Cardiac fibroblast (primary cell): ENCODE data around the gene STAMBPL1.
"Not testable (repeated sequence)": the region's sequence is repeated elsewhere in the genome, so short reads cannot be mapped to it uniquely, and the experiment has no call there.

Experiments used
- DNase-seq, 2 donors: peaks; one replicate each; pipeline versions ENCODE4 v3.0.0 to v3.0.0-alpha.2; 2010; ENCODE audit warnings: low read depth in 2 of 2
- H3K4me3 ChIP-seq, 2 donors: replicated peaks in 1 of 2; 1 replicate in 1 of 2; 2 replicates in 1 of 2; pipeline ENCODE4 v1.5.1; 2011; ENCODE audit warnings: low read depth in 2 of 2, low read length in 2 of 2, mild to moderate bottlenecking in 2 of 2, moderate library complexity in 1 of 2
- TF ChIP-seq, protein P1 (sequence below): IDR thresholded peaks from one replicate; pipeline ENCODE4 v1.5.1; 2011; ENCODE audit warnings: low read depth, mild to moderate bottlenecking, low read length, inconsistent platforms

Gene STAMBPL1

DNA sequence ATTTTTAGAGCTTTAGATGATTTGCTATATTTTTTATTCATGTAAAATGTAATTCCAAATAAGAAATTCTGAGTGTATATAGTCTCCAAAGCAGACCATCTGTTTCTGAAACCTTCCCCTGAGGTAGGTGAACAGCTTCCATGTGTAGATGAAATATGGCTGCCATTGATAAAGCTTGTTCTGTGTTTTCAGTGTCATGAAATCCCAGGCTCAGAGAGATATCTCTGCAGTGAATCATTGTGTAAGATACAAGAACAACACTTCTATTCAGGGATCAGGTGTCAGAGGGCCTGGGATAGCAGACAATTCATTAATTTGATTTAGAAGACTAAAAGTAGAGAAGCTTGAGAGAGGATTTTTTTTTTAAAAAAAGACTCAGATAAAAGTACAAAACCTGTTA, 43.5 kb downstream of the STAMBPL1 start:
- DNase-seq: peak in 1 of 2 donors; percentile 20
- H3K4me3 ChIP-seq: no peak overlapping the region
- TF ChIP-seq, protein P1, sequence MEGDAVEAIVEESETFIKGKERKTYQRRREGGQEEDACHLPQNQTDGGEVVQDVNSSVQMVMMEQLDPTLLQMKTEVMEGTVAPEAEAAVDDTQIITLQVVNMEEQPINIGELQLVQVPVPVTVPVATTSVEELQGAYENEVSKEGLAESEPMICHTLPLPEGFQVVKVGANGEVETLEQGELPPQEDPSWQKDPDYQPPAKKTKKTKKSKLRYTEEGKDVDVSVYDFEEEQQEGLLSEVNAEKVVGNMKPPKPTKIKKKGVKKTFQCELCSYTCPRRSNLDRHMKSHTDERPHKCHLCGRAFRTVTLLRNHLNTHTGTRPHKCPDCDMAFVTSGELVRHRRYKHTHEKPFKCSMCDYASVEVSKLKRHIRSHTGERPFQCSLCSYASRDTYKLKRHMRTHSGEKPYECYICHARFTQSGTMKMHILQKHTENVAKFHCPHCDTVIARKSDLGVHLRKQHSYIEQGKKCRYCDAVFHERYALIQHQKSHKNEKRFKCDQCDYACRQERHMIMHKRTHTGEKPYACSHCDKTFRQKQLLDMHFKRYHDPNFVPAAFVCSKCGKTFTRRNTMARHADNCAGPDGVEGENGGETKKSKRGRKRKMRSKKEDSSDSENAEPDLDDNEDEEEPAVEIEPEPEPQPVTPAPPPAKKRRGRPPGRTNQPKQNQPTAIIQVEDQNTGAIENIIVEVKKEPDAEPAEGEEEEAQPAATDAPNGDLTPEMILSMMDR: no peak

DNA sequence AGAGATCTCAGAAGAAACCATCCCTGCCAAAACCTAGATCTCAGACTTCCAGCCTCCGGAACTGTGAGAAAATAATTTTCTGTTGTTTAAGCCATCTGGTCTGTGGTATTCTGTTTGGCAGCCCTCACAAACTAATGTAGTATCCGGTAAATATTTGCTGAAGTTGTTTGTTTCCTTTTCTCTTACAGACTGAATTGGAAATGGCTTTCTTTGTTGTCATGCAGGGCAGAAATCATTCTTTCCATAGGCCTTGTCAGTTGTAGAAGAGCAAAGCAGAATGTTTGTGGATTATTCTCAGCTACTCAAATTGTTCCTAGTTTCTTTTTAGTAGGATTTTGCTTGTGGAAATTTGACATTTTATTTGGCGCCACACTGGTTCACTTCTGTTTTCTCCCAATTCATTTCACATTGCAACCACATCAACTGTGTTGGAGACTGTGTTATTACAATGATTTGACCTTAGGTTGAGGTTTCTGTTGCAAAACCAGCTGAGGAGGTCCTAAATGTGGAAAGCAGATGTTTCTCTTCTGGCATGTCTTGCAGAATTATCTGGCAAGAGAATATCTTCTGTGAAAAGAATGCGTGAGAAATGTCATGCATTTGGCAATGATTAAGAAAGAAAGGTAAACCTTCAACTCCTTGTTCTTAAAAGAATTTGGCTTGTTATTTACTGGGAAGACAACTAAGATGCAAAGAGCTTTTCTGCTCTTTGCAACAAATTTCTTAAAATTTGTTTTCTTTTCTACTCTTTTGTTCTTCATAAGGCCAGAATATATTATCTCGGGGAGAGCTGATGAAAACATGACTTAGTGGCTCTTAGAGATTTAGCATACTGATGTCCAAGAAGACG, 46.7 kb downstream of the STAMBPL1 start:
- no peak overlapping the region for H3K4me3 ChIP-seq
- DNase-seq: peak; percentile 94 to 95

DNA sequence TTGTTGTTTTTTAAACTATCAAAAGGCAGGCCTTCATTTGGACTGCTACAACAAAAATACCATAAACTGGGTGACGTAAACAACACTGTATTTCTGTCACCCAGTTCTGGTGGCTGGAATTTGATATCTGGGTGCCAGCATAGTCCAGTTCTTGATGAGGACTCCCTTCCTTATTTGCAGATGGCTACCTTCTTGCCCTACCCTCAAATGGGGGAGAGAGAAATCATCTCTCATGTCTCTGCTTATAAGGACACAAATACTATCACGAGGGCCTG, 47.3 kb downstream of the STAMBPL1 start:
- TF ChIP-seq, protein P1: no peak
- no peak overlapping the region for H3K4me3 ChIP-seq
- no peak for DNase-seq

More for the DNA sequence above, 46.7 kb downstream of the STAMBPL1 start:
- TF ChIP-seq, protein P1: no peak

DNA sequence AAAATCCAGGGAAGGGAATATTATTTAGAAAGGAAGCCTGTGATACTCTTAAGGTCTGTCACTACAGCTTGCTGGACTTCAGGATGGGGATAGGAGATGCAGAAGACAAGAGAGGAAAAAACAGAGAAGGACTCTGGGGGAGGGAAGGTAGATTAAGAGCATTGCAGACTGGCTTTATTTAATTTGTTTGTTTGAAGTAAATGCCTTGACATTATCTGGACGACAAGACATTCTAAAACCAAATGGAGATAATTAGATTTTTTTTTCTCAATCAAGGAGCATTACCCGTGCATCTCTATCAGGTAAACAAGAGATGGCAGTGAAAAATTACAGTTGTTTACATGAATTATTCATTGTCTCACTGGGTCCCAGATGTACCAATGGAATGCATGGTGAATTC, 48.2 kb downstream of the STAMBPL1 start:
- DNase-seq: no peak
- TF ChIP-seq, protein P1: no peak
- no peak overlapping the region for H3K4me3 ChIP-seq

DNA sequence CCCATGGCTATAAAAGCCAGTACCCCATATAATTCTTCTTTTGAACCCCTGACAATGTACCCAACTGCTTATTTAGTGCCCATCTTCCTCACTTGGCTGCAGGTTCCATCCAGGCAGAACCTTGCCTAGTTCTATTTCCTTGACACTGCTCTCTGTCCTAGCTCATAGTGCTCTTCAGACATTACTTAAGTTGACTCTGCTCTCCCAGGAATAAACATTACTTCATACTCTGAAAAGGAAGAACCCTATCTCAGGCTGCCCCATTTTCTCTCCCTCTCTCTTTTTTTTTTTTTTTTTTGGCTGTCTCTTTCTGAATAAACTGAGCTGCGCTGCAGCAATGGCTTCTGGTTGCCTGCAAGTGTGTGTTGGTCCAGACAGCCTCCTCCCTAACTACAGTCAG, 51.5 kb downstream of the STAMBPL1 start:
- H3K4me3 ChIP-seq: no peak overlapping the region
- TF ChIP-seq, protein P1: no peak
- DNase-seq: peak; percentile 28 to 38

DNA sequence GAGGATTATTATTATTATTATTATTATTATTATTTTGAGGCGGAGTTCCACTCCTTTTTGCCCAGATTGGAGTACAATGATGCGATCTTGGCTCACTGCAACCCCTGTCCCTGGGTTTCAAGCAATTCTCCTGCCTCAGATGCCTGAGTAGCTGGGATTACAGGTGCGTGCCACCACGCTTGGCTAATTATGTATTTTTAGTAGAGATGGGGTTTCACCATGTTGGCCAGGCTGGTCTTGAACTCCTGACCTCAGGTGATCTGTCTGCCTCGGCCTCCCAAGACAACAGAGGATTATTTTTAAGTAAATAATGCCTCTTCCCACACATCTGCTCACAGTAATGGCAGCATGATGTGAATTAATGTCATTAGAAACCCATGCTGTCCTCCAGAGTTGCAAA, 52.0 kb downstream of the STAMBPL1 start:
- not testable (repeated sequence) for H3K4me3 ChIP-seq, DNase-seq

DNA sequence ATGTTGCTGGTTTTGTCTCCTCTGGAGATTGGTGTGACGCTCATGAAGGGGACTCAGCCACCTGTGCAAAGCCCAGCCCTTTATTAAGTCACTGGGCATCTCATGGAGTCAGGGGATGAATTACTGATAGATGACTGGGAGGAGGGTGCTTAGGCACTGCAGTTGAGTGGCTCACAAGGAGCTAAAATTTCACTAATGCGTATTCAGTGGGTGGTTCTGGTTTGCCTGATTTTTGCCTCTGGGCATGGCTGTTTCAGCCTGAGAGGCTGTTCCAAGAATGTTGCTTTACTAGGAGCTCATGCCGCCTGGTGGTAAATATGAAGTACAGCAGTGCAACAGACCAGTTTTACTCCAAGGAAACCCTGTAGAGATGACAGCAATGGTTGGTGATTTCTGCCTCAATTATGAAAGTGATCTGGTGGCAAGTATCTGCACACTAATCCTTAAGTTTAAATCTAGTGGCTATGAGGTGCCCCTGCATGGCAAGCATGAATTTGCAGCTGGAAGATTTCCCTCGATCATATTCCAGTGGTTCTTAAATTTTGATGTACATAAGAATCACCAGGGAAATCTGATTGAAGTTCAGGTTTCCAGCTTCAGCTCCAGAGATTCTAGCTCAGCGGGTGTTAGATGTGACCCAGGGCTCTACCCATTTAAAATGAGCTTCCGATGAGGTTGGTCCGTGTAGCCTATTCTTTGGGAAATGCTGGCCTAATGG, 52.7 kb downstream of the STAMBPL1 start:
- DNase-seq: peak; percentile 87 to 91
- TF ChIP-seq, protein P1: peak; percentile 88
- H3K4me3 ChIP-seq: no peak overlapping the region
